DND-41 (cell line): ENCODE data around the gene CYP2W1.
A peak's percentile ranks its signal among the peaks of the same experiment; 100 is the strongest.
"Not testable (repeated sequence)": the region's sequence is repeated elsewhere in the genome, so short reads cannot be mapped to it uniquely, and the experiment has no call there.

ENCODE experiments used
- ATAC-seq: fragments of 200-7000 bp; cut with Tn5 transposase; 3 replicates; pipeline ENCODE4 v1.9.1; 2021; ENCODE audit warnings: low read depth; ENCODE audit not compliant: insufficient read depth
- DNase-seq: peaks from one replicate; pipeline ENCODE4 v3.0.0-alpha.2; 2020
- H2AFZ ChIP-seq: 2 replicates; pipeline ENCODE4 v1.6.0; 2012; ENCODE audit warnings: low read depth, low read length
- H3K27ac ChIP-seq: 2 replicates; pipeline ENCODE4 v1.5.1; 2012; ENCODE audit warnings: low read length, inconsistent platforms
- H3K27me3 ChIP-seq: fragments of 200-600 bp; sonication (generic); 2 replicates; pipeline ENCODE4 v1.6.0; 2012; ENCODE audit warnings: low read length, mild to moderate bottlenecking, inconsistent platforms; ENCODE audit not compliant: insufficient read depth, poor library complexity
- H3K36me3 ChIP-seq: 2 replicates; pipeline ENCODE4 v1.5.1; 2012; ENCODE audit warnings: low read length, inconsistent platforms; ENCODE audit not compliant: insufficient read depth
- H3K4me1 ChIP-seq: 2 replicates; pipeline ENCODE4 v1.5.1; 2012; ENCODE audit warnings: mild to moderate bottlenecking, low read length; ENCODE audit not compliant: insufficient read depth
- H3K4me2 ChIP-seq: 2 replicates; pipeline ENCODE4 v1.6.0; 2012; ENCODE audit warnings: mild to moderate bottlenecking, moderate library complexity, low read length, inconsistent platforms; ENCODE audit not compliant: insufficient read depth
- H3K4me3 ChIP-seq, 2 experiments: fragments of 200-600 bp in 1 of 2; shearing (Covaris generic) in 1 of 2; 2 replicates each; pipeline ENCODE4 v1.5.1; 2012 to 2016; ENCODE audit warnings: inconsistent platforms in 2 of 2, low read length in 2 of 2, mild to moderate bottlenecking in 2 of 2, low read depth in 1 of 2, moderate library complexity in 1 of 2
- H3K79me2 ChIP-seq: 2 replicates; pipeline ENCODE4 v1.6.0; 2012; ENCODE audit warnings: low read length, inconsistent platforms; ENCODE audit not compliant: insufficient read depth
- H3K9ac ChIP-seq: 2 replicates; pipeline ENCODE4 v1.6.0; 2012; ENCODE audit warnings: low read depth, mild to moderate bottlenecking, inconsistent platforms, low read length, moderate library complexity
- H3K9me3 ChIP-seq: 2 replicates; pipeline ENCODE4 v1.5.1; 2012; ENCODE audit warnings: low read length, moderate library complexity, mild to moderate bottlenecking, inconsistent platforms; ENCODE audit not compliant: insufficient read depth, severe bottlenecking
- H4K20me1 ChIP-seq: 2 replicates; pipeline ENCODE4 v1.6.0; 2012; ENCODE audit warnings: low read length; ENCODE audit not compliant: insufficient read depth
- CTCF ChIP-seq: IDR thresholded peaks from 2 replicates; pipeline ENCODE4 v1.5.1; 2012; ENCODE audit warnings: borderline replicate concordance, low read length, moderate library complexity, mild to moderate bottlenecking; ENCODE audit not compliant: poor library complexity, severe bottlenecking; ENCODE audit errors: extremely low read depth
- EZH2 ChIP-seq: IDR thresholded peaks from 3 replicates; pipeline ENCODE4 v1.6.1; 2012; ENCODE audit warnings: borderline replicate concordance, low read depth, mild to moderate bottlenecking, moderate library complexity, low read length, inconsistent platforms; ENCODE audit not compliant: severe bottlenecking

Gene CYP2W1

GRCh38 chr7:999149-999879 lies 16.3 kb downstream of the CYP2W1 start:
- DNase-seq: no peak
- Histone ChIP-seq H3K4me1 (no peaks in the 10 kb centered on the region), H3K4me3 (no peak overlapping the region)

GRCh38 chr7:999941-1000935 lies 17.3 kb downstream of the CYP2W1 start:
- TF ChIP-seq EZH2 (no peak), CTCF (no peak)
- Histone ChIP-seq H3K9ac (no peak overlapping the region), H3K9me3 (no peaks in the 10 kb centered on the region), H2AFZ (no peak overlapping the region), H4K20me1 (no peaks in the 10 kb centered on the region; the same call in 1 of the 2 replicates), H3K27ac (no peak overlapping the region), H3K4me3 (no peak overlapping the region), H3K79me2 (no peaks in the 10 kb centered on the region), H3K36me3 (no peaks in the 10 kb centered on the region), H3K4me2 (no peak overlapping the region), H3K4me1 (no peaks in the 10 kb centered on the region), H3K27me3 (no peaks in the 10 kb centered on the region)
- 0 out of 3 replicates have a peak, but pooled peaks have one; percentile 27 for ATAC-seq
- DNase-seq: no peak

More at GRCh38 chr7:999149-999879, 16.3 kb downstream of the CYP2W1 start:
- ATAC-seq: no peak
- TF ChIP-seq CTCF (no peak), EZH2 (no peak)
- H3K36me3 ChIP-seq: no peaks in the 10 kb centered on the region
- H4K20me1 ChIP-seq: no peaks in the 10 kb centered on the region; the same call in 1 of the 2 replicates
- no peaks in the 10 kb centered on the region for H3K79me2 ChIP-seq
- H3K9ac ChIP-seq: no peak overlapping the region
- H3K9me3 ChIP-seq: no peaks in the 10 kb centered on the region
- H3K27ac ChIP-seq: no peak overlapping the region
- H3K27me3 ChIP-seq: no peaks in the 10 kb centered on the region
- no peak overlapping the region for H2AFZ ChIP-seq
- no peak overlapping the region for H3K4me2 ChIP-seq

- H3K79me2 ChIP-seq, H3K9me3 ChIP-seq, H3K27me3 ChIP-seq, DNase-seq, H3K4me3 ChIP-seq, H3K9ac ChIP-seq, H3K4me1 ChIP-seq, H3K36me3 ChIP-seq, H3K27ac ChIP-seq, H3K4me2 ChIP-seq, H2AFZ ChIP-seq, H4K20me1 ChIP-seq: not testable (repeated sequence)
- ATAC-seq: peak; percentile 74
These were observed 18.2 kb downstream of the CYP2W1 start for GRCh38 chr7:1001069-1001770.

- H3K4me3 ChIP-seq, H3K27ac ChIP-seq, H3K36me3 ChIP-seq, H3K9ac ChIP-seq, H3K4me1 ChIP-seq, H4K20me1 ChIP-seq, H2AFZ ChIP-seq, H3K27me3 ChIP-seq, DNase-seq, H3K4me2 ChIP-seq, ATAC-seq, H3K79me2 ChIP-seq, H3K9me3 ChIP-seq: not testable (repeated sequence)
These were observed 19.0 kb downstream of the CYP2W1 start for GRCh38 chr7:1002026-1002425.

GRCh38 chr7:1002445-1002844 lies 19.5 kb downstream of the CYP2W1 start:
- not testable (repeated sequence) for H4K20me1 ChIP-seq, H3K4me3 ChIP-seq, ATAC-seq, H2AFZ ChIP-seq, H3K9me3 ChIP-seq, H3K9ac ChIP-seq, H3K4me2 ChIP-seq, H3K36me3 ChIP-seq, H3K27me3 ChIP-seq, H3K27ac ChIP-seq, DNase-seq, H3K79me2 ChIP-seq, H3K4me1 ChIP-seq
